ENCODE data around the gene FAM193A.

- TF ChIP-seq, protein P1, sequence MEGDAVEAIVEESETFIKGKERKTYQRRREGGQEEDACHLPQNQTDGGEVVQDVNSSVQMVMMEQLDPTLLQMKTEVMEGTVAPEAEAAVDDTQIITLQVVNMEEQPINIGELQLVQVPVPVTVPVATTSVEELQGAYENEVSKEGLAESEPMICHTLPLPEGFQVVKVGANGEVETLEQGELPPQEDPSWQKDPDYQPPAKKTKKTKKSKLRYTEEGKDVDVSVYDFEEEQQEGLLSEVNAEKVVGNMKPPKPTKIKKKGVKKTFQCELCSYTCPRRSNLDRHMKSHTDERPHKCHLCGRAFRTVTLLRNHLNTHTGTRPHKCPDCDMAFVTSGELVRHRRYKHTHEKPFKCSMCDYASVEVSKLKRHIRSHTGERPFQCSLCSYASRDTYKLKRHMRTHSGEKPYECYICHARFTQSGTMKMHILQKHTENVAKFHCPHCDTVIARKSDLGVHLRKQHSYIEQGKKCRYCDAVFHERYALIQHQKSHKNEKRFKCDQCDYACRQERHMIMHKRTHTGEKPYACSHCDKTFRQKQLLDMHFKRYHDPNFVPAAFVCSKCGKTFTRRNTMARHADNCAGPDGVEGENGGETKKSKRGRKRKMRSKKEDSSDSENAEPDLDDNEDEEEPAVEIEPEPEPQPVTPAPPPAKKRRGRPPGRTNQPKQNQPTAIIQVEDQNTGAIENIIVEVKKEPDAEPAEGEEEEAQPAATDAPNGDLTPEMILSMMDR (IDR thresholded peaks at IDR 0.05) = no peak
- no peak for TF ChIP-seq POLR2A (IDR thresholded peaks at IDR 0.05)
Measured at GRCh38 chr4:2572076-2572475, 35.6 kb downstream of the FAM193A start.

Measured in right lobe of liver (tissue), 4 donors.